OCI-LY3 (cell line): Measurements from ENCODE around the gene RFNG.
A peak's percentile ranks its signal among the peaks of the same experiment; 100 is the strongest.

Experiments used
- H2AFZ ChIP-seq: fragments of 200-600, 300-600 bp; shearing (Covaris generic); 2 replicates; pipeline ENCODE4 v1.6.0; 2014; ENCODE audit warnings: antibody characterized with exemption, low read depth, low read length
- H3K27ac ChIP-seq: fragments of 200-600, 300-600 bp; sonication (generic); 2 replicates; pipeline ENCODE4 v1.5.1; 2014; ENCODE audit warnings: mild to moderate bottlenecking, low read length, moderate library complexity, mixed read lengths
- H3K27me3 ChIP-seq: fragments of 200-600, 300-600 bp; sonication (generic); 2 replicates; pipeline ENCODE4 v1.6.1; 2014; ENCODE audit warnings: low read depth, low read length, mixed read lengths
- H3K36me3 ChIP-seq: fragments of 200-600, 300-600 bp; sonication (generic); replicated peaks from 2 replicates; pipeline ENCODE3; 2014; ENCODE audit warnings: low read depth, low read length, mixed read lengths
- H3K4me1 ChIP-seq: fragments of 300-600, 200-600 bp; sonication (generic); 2 replicates; pipeline ENCODE4 v1.6.1; 2014; ENCODE audit warnings: low read length, mixed read lengths
- H3K4me2 ChIP-seq: fragments of 200-600, 300-600 bp; sonication (generic); 2 replicates; pipeline ENCODE4 v1.6.1; 2014; ENCODE audit warnings: low read length, mixed read lengths
- H3K4me3 ChIP-seq: fragments of 300-600, 200-600 bp; sonication (generic); 2 replicates; pipeline ENCODE4 v1.5.1; 2014; ENCODE audit warnings: antibody characterized with exemption, mild to moderate bottlenecking, low read length, moderate library complexity
- H3K79me2 ChIP-seq: fragments of 300-600, 200-600 bp; shearing (Covaris generic); 2 replicates; pipeline ENCODE4 v1.6.1; 2014; ENCODE audit warnings: mild to moderate bottlenecking, low read length, mixed read lengths
- H3K9ac ChIP-seq: fragments of 300-600, 200-600 bp; shearing (Covaris generic); 2 replicates; pipeline ENCODE4 v1.6.0; 2014; ENCODE audit warnings: mild to moderate bottlenecking, low read length, moderate library complexity
- H3K9me3 ChIP-seq: fragments of 200-600, 300-600 bp; shearing (Covaris generic); 2 replicates; pipeline ENCODE4 v1.6.1; 2014; ENCODE audit warnings: low read length, mixed read lengths; ENCODE audit not compliant: insufficient read depth
- H4K20me1 ChIP-seq: fragments of 200-600, 300-600 bp; sonication (generic); 2 replicates; pipeline ENCODE4 v1.6.1; 2016; ENCODE audit warnings: low read length, mixed read lengths; ENCODE audit not compliant: insufficient read depth
- EZH2phosphoT487 ChIP-seq: fragments of 200-600 bp; shearing (Covaris generic); IDR thresholded peaks from 2 replicates; pipeline ENCODE4 v1.6.1; 2018; ENCODE audit warnings: antibody characterized with exemption, mixed run types, low read depth
- TF ChIP-seq, protein P1 (sequence below): fragments of 200-600, 300-600 bp; sonication (generic); IDR thresholded peaks from 2 replicates; pipeline ENCODE4 v1.5.1; 2014; ENCODE audit warnings: antibody characterized with exemption, low read length, low read depth

The RFNG gene

DNA sequence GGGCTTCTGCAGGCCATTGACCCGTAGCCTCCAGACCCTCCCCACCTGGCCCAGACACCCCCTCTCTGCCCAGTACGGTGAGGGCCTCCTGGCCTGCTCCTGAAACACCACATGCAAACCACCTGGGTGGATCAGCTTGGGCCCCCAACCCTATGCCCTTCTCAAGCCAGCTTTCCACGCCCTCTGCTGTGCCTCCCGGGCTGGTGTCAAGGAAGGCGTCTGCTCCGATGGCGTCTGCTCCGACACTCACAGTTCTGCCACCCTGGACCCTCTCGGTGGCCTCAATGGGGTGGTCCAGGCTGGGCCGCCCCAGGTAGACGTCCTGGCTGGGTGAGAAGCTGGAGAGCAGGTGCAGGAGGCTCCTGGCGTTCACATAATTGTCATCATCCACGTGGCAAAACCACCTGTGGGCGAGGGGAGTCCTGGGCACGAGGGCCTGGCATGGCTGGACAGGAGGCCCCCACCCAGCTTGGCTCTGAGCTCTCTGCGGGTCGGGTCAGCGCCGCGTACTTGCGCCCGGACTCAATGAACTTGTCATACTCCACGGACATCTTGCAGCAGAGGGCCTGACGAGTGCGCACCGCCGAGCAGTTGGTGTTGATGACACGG lies 1.4 kb downstream of the RFNG start:
- Histone ChIP-seq H3K4me3 (no peak overlapping the region), H3K79me2 (peaks cover 18% of the 10 kb centered on the region), H3K27me3 (no peaks in the 10 kb centered on the region), H3K27ac (no peak overlapping the region), H4K20me1 (peaks cover 7% of the 10 kb centered on the region; the same call in 1 of the 2 replicates), H3K9me3 (no peaks in the 10 kb centered on the region), H3K36me3 (peaks cover 5% of the 10 kb centered on the region), H3K9ac (no peak overlapping the region), H3K4me1 (peaks cover 13% of the 10 kb centered on the region), H2AFZ (no peak overlapping the region), H3K4me2 (peak overlapping the region; percentile 88; the same call in 1 of the 2 replicates)
- no peak for TF ChIP-seq EZH2phosphoT487
- TF ChIP-seq, protein P1, sequence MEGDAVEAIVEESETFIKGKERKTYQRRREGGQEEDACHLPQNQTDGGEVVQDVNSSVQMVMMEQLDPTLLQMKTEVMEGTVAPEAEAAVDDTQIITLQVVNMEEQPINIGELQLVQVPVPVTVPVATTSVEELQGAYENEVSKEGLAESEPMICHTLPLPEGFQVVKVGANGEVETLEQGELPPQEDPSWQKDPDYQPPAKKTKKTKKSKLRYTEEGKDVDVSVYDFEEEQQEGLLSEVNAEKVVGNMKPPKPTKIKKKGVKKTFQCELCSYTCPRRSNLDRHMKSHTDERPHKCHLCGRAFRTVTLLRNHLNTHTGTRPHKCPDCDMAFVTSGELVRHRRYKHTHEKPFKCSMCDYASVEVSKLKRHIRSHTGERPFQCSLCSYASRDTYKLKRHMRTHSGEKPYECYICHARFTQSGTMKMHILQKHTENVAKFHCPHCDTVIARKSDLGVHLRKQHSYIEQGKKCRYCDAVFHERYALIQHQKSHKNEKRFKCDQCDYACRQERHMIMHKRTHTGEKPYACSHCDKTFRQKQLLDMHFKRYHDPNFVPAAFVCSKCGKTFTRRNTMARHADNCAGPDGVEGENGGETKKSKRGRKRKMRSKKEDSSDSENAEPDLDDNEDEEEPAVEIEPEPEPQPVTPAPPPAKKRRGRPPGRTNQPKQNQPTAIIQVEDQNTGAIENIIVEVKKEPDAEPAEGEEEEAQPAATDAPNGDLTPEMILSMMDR: no peak

DNA sequence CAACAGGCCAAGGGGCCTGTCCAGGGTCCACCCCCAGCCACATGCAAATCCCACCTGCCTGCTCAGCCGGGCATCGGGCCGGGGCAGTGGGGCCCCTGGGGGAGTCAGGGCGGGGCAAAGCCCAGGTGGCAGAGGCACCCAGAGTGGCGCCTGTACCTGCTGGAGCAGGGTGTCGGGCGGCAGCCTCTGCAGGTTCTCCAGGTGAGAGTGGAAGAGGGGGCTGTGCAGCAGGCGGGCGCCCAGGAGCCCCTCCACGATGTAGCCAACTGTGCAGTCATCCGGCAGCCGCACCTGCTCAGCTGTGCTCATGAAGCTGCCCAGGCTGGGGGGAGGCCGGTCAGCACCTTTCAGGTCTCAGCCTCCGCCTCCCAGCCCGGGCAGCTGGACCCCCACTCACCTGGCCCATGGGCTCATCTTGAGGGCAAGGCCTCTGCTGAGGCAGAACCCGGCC lies 2.1 kb downstream of the RFNG start:
- Histone ChIP-seq H4K20me1 (peaks cover 7% of the 10 kb centered on the region; the same call in 1 of the 2 replicates), H3K9ac (no peak overlapping the region), H3K9me3 (no peaks in the 10 kb centered on the region), H3K79me2 (peaks cover 18% of the 10 kb centered on the region), H2AFZ (no peak overlapping the region), H3K36me3 (no peaks in the 10 kb centered on the region), H3K4me2 (no peak overlapping the region), H3K27ac (no peak overlapping the region), H3K27me3 (no peaks in the 10 kb centered on the region), H3K4me1 (peaks cover 13% of the 10 kb centered on the region), H3K4me3 (no peak overlapping the region)
- no peak for TF ChIP-seq EZH2phosphoT487
- TF ChIP-seq, protein P1: no peak

DNA sequence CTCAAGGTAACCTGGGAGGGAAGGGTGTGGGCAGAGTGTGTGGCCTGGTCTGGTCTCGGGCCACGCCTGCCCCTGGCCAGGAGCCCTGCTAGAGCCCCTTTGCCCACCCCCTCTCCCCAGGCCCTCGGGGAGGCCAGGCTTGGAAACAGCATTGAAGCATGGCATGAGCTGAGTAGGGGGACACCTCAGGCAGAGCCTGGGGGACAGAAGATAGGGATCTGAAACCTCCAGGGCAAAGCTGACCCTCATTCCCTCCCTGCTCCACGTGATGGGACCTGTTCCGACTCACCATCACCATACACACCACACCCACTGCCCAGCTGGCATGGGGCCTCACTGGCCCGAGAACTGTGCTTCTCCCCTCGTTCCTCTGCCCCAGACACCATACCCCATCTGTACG lies 2.5 kb downstream of the RFNG start:
- no peak overlapping the region for H2AFZ ChIP-seq
- no peak overlapping the region for H3K4me3 ChIP-seq
- TF ChIP-seq EZH2phosphoT487: no peak
- TF ChIP-seq, protein P1: no peak
- no peaks in the 10 kb centered on the region for H3K9me3 ChIP-seq
- no peak overlapping the region for H3K27ac ChIP-seq
- peaks cover 13% of the 10 kb centered on the region for H3K4me1 ChIP-seq
- no peak overlapping the region for H3K4me2 ChIP-seq
- H3K27me3 ChIP-seq: no peaks in the 10 kb centered on the region
- H4K20me1 ChIP-seq: peaks cover 7% of the 10 kb centered on the region; the same call in 1 of the 2 replicates
- H3K79me2 ChIP-seq: peaks cover 18% of the 10 kb centered on the region
- no peak overlapping the region for H3K9ac ChIP-seq
- no peaks in the 10 kb centered on the region for H3K36me3 ChIP-seq

DNA sequence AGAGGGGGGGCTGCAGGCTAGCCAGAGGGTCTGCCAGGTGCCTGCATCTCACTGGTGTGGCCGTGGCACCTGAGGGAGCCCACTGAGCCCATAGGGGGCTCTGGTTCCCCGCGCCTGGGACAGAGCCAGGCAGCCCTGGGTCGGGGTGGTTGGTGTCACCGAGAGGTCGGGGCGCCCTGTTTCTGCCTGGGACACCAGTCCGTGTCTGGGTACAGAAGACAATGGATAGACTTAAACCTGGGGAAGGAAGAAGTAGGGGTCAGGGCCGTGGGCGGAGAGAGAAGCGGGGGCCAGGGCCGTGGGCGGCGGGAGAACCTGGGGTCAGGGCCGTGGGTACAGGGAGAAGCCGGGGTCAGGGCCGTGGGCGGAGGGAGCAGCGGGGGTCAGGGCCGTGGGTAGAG lies 3.0 kb downstream of the RFNG start:
- peaks cover 18% of the 10 kb centered on the region for H3K79me2 ChIP-seq
- no peak overlapping the region for H3K9ac ChIP-seq
- no peak overlapping the region for H2AFZ ChIP-seq
- no peaks in the 10 kb centered on the region for H3K9me3 ChIP-seq
- H3K27me3 ChIP-seq: no peaks in the 10 kb centered on the region
- H3K4me3 ChIP-seq: no peak overlapping the region
- H3K4me1 ChIP-seq: peaks cover 13% of the 10 kb centered on the region
- H4K20me1 ChIP-seq: peaks cover 7% of the 10 kb centered on the region; the same call in 1 of the 2 replicates
- no peak overlapping the region for H3K27ac ChIP-seq
- TF ChIP-seq, protein P1: no peak
- TF ChIP-seq EZH2phosphoT487: no peak
- H3K36me3 ChIP-seq: no peaks in the 10 kb centered on the region
- H3K4me2 ChIP-seq: no peak overlapping the region
